Neural cell (in vitro differentiated cells): Measurements from ENCODE around the gene VRK1. TPM values are rescaled to one million over a fixed set of nuclear protein-coding genes. Genes with fewer than 3 reads are reported as not detected.
"Not testable (repeated sequence)": the region's sequence is repeated elsewhere in the genome, so short reads cannot be mapped to it uniquely, and the experiment has no call there.

Experiments used
- H2AFZ ChIP-seq: fragments of 200-600, 300-800 bp; sonication (generic), shearing (Covaris generic); 2 replicates; pipeline ENCODE4 v1.6.0; 2014; ENCODE audit warnings: low read depth, mild to moderate bottlenecking, antibody characterized with exemption, low read length, moderate library complexity
- H3F3A ChIP-seq: fragments of 200-600 bp; shearing (Covaris generic); 2 replicates; pipeline ENCODE4 v1.6.1; 2016; ENCODE audit warnings: mild to moderate bottlenecking, moderate library complexity, mixed read lengths, antibody characterized with exemption, low read length; ENCODE audit not compliant: insufficient read depth, poor library complexity, severe bottlenecking
- H3K27ac ChIP-seq: fragments of 200-600, 300-800 bp; sonication (generic), shearing (Covaris generic); 2 replicates; pipeline ENCODE4 v1.5.1; 2014; ENCODE audit warnings: mild to moderate bottlenecking, low read length, moderate library complexity
- H3K27me3 ChIP-seq: fragments of 300-800, 200-600 bp; sonication (generic), shearing (Covaris generic); 2 replicates; pipeline ENCODE4 v1.6.0; 2014; ENCODE audit warnings: mild to moderate bottlenecking, low read depth, low read length, moderate library complexity; ENCODE audit not compliant: insufficient read depth
- H3K36me3 ChIP-seq: fragments of 300-800, 200-600 bp; sonication (generic), shearing (Covaris generic); 2 replicates; pipeline ENCODE4 v1.5.1; 2014; ENCODE audit warnings: mild to moderate bottlenecking, antibody characterized with exemption, low read length, moderate library complexity; ENCODE audit not compliant: insufficient read depth
- H3K4me2 ChIP-seq: fragments of 300-800, 200-600 bp; sonication (generic), shearing (Covaris generic); 2 replicates; pipeline ENCODE4 v1.6.0; 2014; ENCODE audit warnings: mild to moderate bottlenecking, low read length
- H3K4me3 ChIP-seq: fragments of 300-800, 200-600 bp; sonication (generic), shearing (Covaris generic); 2 replicates; pipeline ENCODE4 v1.5.1; 2014; ENCODE audit warnings: mild to moderate bottlenecking, low read length, moderate library complexity
- H3K79me2 ChIP-seq: fragments of 200-600 bp; shearing (Covaris generic); replicated peaks from 2 replicates; pipeline ENCODE4 v1.6.0; 2014; ENCODE audit warnings: mild to moderate bottlenecking, low read length, moderate library complexity; ENCODE audit not compliant: insufficient read depth
- H3K9ac ChIP-seq: fragments of 300-800, 200-600 bp; sonication (generic), shearing (Covaris generic); 2 replicates; pipeline ENCODE4 v1.6.1; 2016; ENCODE audit warnings: mild to moderate bottlenecking, low read length, mixed read lengths
- H3K9me2 ChIP-seq: fragments of 200-600 bp; shearing (Covaris generic); 2 replicates; pipeline ENCODE4 v1.6.1; 2016; ENCODE audit warnings: mild to moderate bottlenecking, low read length, mixed read lengths; ENCODE audit not compliant: insufficient read depth
- H3K9me3 ChIP-seq: fragments of 200-600, 300-800 bp; sonication (generic), shearing (Covaris generic); 2 replicates; pipeline ENCODE4 v1.6.1; 2016; ENCODE audit warnings: mild to moderate bottlenecking, mixed run types, low read length, moderate library complexity, mixed read lengths
- H4K20me1 ChIP-seq: fragments of 200-600 bp; shearing (Covaris generic); 2 replicates; pipeline ENCODE4 v1.6.1; 2016; ENCODE audit warnings: mild to moderate bottlenecking, mixed run types; ENCODE audit not compliant: insufficient read depth
- EP300 ChIP-seq: fragments of 450-650 bp; conservative IDR thresholded peaks from 2 replicates; pipeline ENCODE4 v1.6.1; 2014; ENCODE audit warnings: antibody characterized with exemption, mild to moderate bottlenecking, moderate library complexity; ENCODE audit not compliant: poor library complexity, severe bottlenecking
- EZH2 ChIP-seq: fragments of 200-600, 300-800 bp; shearing (Covaris generic), sonication (generic); IDR thresholded peaks from 2 replicates; pipeline ENCODE4 v1.6.1; 2014; ENCODE audit warnings: antibody characterized with exemption, low read length, borderline replicate concordance, mild to moderate bottlenecking; ENCODE audit not compliant: insufficient read depth, poor library complexity, severe bottlenecking
- MXI1 ChIP-seq: fragments of 450-650 bp; conservative IDR thresholded peaks from 2 replicates; pipeline ENCODE4 v1.6.1; 2014; ENCODE audit warnings: antibody characterized with exemption, mild to moderate bottlenecking; ENCODE audit not compliant: poor library complexity, severe bottlenecking
- POLR2AphosphoS5 ChIP-seq: IDR thresholded peaks from 2 replicates; pipeline ENCODE4 v1.6.1; 2012
- RAD21 ChIP-seq: fragments of 450-650 bp; conservative IDR thresholded peaks from 2 replicates; pipeline ENCODE4 v1.6.1; 2014; ENCODE audit warnings: antibody characterized with exemption, mild to moderate bottlenecking, moderate library complexity
- SMC3 ChIP-seq: fragments of 450-650 bp; conservative IDR thresholded peaks from 2 replicates; pipeline ENCODE4 v1.6.1; 2014; ENCODE audit warnings: antibody characterized with exemption, mild to moderate bottlenecking, moderate library complexity; ENCODE audit not compliant: poor library complexity
- polyA plus RNA-seq: library from polyadenylated mRNA; depleted of rRNA; stranded (reverse); fragments of >200 nt; gene quantifications from 2 replicates; pipeline ENCODE4 v1.2.3, GENCODE V29; 2014
- TF ChIP-seq, protein P1 (sequence below): fragments of 450-650 bp; IDR thresholded peaks from 2 replicates; pipeline ENCODE4 v1.5.1; 2014; ENCODE audit warnings: antibody characterized with exemption, mild to moderate bottlenecking, moderate library complexity; ENCODE audit not compliant: poor library complexity, severe bottlenecking
- TF ChIP-seq, protein P2 (sequence below): IDR thresholded peaks from 2 replicates; pipeline ENCODE4 v1.6.1; 2012; ENCODE audit warnings: borderline replicate concordance

VRK1 gene
- polyA plus RNA-seq, 1 donor from 2014 or later, result 86.0 TPM

- no peaks in the 10 kb centered on the region for H4K20me1 ChIP-seq
- TF ChIP-seq MXI1, result no peak
- no peak for TF ChIP-seq SMC3
- no peak for TF ChIP-seq EZH2
- TF ChIP-seq, protein P1, sequence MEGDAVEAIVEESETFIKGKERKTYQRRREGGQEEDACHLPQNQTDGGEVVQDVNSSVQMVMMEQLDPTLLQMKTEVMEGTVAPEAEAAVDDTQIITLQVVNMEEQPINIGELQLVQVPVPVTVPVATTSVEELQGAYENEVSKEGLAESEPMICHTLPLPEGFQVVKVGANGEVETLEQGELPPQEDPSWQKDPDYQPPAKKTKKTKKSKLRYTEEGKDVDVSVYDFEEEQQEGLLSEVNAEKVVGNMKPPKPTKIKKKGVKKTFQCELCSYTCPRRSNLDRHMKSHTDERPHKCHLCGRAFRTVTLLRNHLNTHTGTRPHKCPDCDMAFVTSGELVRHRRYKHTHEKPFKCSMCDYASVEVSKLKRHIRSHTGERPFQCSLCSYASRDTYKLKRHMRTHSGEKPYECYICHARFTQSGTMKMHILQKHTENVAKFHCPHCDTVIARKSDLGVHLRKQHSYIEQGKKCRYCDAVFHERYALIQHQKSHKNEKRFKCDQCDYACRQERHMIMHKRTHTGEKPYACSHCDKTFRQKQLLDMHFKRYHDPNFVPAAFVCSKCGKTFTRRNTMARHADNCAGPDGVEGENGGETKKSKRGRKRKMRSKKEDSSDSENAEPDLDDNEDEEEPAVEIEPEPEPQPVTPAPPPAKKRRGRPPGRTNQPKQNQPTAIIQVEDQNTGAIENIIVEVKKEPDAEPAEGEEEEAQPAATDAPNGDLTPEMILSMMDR, result no peak
- no peak for TF ChIP-seq RAD21
- no peaks in the 10 kb centered on the region for H3K27me3 ChIP-seq
- H3K4me2 ChIP-seq, result no peak overlapping the region
- no peak overlapping the region for H2AFZ ChIP-seq
- H3K4me3 ChIP-seq, result no peak overlapping the region
- H3K79me2 ChIP-seq, result no peaks in the 10 kb centered on the region
- H3K27ac ChIP-seq, result no peak overlapping the region
- H3K36me3 ChIP-seq, result no peaks in the 10 kb centered on the region
- no peaks in the 10 kb centered on the region for H3K9me3 ChIP-seq
- no peaks in the 10 kb centered on the region for H3F3A ChIP-seq
- H3K9ac ChIP-seq, result no peak overlapping the region
- no peaks in the 10 kb centered on the region for H3K9me2 ChIP-seq
Observed at GRCh38 chr14:96876747-96877146, 79.6 kb downstream of the VRK1 start.

DNA sequence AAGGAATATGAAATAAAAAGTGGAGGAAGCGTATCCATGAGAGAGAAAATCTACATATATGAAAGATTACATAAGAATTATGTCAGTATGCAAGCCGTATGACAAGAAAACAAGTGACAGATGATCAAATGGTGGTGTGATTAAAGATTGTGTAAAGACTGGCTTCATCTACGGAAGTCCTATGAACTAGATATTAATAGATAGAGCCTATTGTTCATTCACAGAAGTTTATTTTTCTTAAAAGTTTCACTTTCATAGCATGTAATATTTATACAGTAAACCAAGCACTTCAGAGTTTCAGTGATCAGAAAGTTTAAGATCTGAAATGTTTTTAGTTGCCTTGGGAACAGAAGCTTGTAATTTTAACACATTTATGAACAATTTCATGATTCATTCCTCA lies 84.5 kb downstream of the VRK1 start:
- H3K9me2 ChIP-seq, result no peaks in the 10 kb centered on the region
- no peaks in the 10 kb centered on the region for H3K36me3 ChIP-seq
- TF ChIP-seq EP300, result no peak
- TF ChIP-seq RAD21, result no peak
- H3K4me2 ChIP-seq, result no peak overlapping the region
- H4K20me1 ChIP-seq, result no peaks in the 10 kb centered on the region
- H3K27me3 ChIP-seq, result no peaks in the 10 kb centered on the region
- H3K79me2 ChIP-seq, result no peaks in the 10 kb centered on the region
- H3K9ac ChIP-seq, result no peak overlapping the region
- H3K9me3 ChIP-seq, result no peaks in the 10 kb centered on the region
- H3F3A ChIP-seq, result no peaks in the 10 kb centered on the region
- no peak overlapping the region for H3K27ac ChIP-seq
- H3K4me3 ChIP-seq, result no peak overlapping the region
- H2AFZ ChIP-seq, result no peak overlapping the region

GRCh38 chr14:96883974-96884373 lies 86.8 kb downstream of the VRK1 start:
- not testable (repeated sequence) for H3K79me2 ChIP-seq, H3K9me2 ChIP-seq, H3K27me3 ChIP-seq, H3K9me3 ChIP-seq, H3K9ac ChIP-seq, H2AFZ ChIP-seq, H3K4me3 ChIP-seq, H3F3A ChIP-seq, H3K4me2 ChIP-seq, H3K36me3 ChIP-seq, H3K27ac ChIP-seq, H4K20me1 ChIP-seq

DNA sequence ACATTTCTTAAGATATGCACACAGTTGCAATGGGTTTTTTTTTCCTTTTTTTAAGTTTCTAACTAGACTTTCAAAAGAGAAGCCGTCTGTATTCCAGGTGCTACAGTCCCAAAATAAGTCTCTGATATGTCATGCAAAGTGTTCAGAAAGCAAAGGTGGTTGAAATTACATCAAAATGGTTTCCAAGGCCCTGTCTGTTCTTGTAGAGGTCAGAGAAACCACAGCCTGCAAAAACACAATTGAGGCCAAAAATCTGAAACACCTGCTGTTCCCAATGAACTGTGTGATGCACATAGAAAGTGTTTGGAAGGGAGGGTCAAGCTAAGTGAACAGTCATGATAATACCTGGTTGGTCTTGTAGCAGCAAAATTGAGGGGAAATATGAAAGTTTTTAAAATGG lies 91.0 kb downstream of the VRK1 start:
- Histone ChIP-seq H3K9me3 (no peaks in the 10 kb centered on the region), H3K4me2 (peak overlapping the region; percentile 5), H3K27ac (peak overlapping the region; percentile 1), H4K20me1 (no peaks in the 10 kb centered on the region), H3K27me3 (no peaks in the 10 kb centered on the region), H3K36me3 (no peaks in the 10 kb centered on the region), H3F3A (peaks cover 4% of the 10 kb centered on the region), H3K9ac (no peak overlapping the region), H3K79me2 (no peaks in the 10 kb centered on the region), H2AFZ (no peak overlapping the region), H3K4me3 (no peak overlapping the region), H3K9me2 (no peaks in the 10 kb centered on the region)
- TF ChIP-seq MXI1, result no peak
- no peak for TF ChIP-seq EZH2
- TF ChIP-seq POLR2AphosphoS5, result no peak
- TF ChIP-seq, protein P2, sequence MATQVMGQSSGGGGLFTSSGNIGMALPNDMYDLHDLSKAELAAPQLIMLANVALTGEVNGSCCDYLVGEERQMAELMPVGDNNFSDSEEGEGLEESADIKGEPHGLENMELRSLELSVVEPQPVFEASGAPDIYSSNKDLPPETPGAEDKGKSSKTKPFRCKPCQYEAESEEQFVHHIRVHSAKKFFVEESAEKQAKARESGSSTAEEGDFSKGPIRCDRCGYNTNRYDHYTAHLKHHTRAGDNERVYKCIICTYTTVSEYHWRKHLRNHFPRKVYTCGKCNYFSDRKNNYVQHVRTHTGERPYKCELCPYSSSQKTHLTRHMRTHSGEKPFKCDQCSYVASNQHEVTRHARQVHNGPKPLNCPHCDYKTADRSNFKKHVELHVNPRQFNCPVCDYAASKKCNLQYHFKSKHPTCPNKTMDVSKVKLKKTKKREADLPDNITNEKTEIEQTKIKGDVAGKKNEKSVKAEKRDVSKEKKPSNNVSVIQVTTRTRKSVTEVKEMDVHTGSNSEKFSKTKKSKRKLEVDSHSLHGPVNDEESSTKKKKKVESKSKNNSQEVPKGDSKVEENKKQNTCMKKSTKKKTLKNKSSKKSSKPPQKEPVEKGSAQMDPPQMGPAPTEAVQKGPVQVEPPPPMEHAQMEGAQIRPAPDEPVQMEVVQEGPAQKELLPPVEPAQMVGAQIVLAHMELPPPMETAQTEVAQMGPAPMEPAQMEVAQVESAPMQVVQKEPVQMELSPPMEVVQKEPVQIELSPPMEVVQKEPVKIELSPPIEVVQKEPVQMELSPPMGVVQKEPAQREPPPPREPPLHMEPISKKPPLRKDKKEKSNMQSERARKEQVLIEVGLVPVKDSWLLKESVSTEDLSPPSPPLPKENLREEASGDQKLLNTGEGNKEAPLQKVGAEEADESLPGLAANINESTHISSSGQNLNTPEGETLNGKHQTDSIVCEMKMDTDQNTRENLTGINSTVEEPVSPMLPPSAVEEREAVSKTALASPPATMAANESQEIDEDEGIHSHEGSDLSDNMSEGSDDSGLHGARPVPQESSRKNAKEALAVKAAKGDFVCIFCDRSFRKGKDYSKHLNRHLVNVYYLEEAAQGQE, result no peak
